Heart right ventricle (tissue), 16 donors: ENCODE measurements around the gene CBFA2T2. TPM values are rescaled to one million over a fixed set of nuclear protein-coding genes. Genes with fewer than 3 reads are reported as not detected.
A peak's percentile ranks its signal among the peaks of the same experiment; 100 is the strongest.
"Not testable (repeated sequence)": the region's sequence is repeated elsewhere in the genome, so short reads cannot be mapped to it uniquely, and the experiment has no call there.

Experiments
- ATAC-seq, 8 donors: fragments of 200-7000 bp; cut with Tn5 transposase; one replicate each; pipeline ENCODE4 v1.9.1; 2020; ENCODE audit warnings: mild to moderate bottlenecking in 8 of 8, moderate library complexity in 8 of 8, moderate number of reproducible peaks in 1 of 8
- DNase-seq, 2 donors: peaks; one replicate each; pipeline ENCODE4 v3.0.0-alpha.2; 2020
- H3K27ac ChIP-seq, 10 donors: fragments of 200-600 bp; sonication (generic) in 2 of 10; one replicate each; pipeline versions ENCODE4 v1.5.0 to v1.8.0; 2020 to 2022; ENCODE audit warnings: mild to moderate bottlenecking in 3 of 10
- H3K27me3 ChIP-seq, 7 donors: fragments of 200-600 bp; one replicate each; pipeline ENCODE4 v1.8.0; 2021 to 2022; ENCODE audit warnings: mild to moderate bottlenecking in 2 of 7
- H3K36me3 ChIP-seq, 9 donors: fragments of 200-600 bp; sonication (generic) in 1 of 9; one replicate each; pipeline versions ENCODE4 v1.5.0 to v1.8.0; 2020 to 2022; ENCODE audit warnings: mild to moderate bottlenecking in 2 of 9
- H3K4me1 ChIP-seq, 9 donors: fragments of 200-600 bp; sonication (generic) in 1 of 9; one replicate each; pipeline versions ENCODE4 v1.5.0 to v1.8.0; 2020 to 2022; ENCODE audit warnings: mild to moderate bottlenecking in 4 of 9
- H3K4me3 ChIP-seq, 10 donors: fragments of 200-600 bp; sonication (generic) in 2 of 10; one replicate each; pipeline versions ENCODE4 v1.5.0 to v1.8.0; 2020 to 2022; ENCODE audit warnings: mild to moderate bottlenecking in 7 of 10, moderate library complexity in 2 of 10
- H3K9me3 ChIP-seq, 11 donors: fragments of 200-600 bp in 10 of 11; sonication (generic) in 2 of 11; one replicate each; pipeline versions ENCODE4 v1.5.0 to v1.8.0; 2013 to 2022; ENCODE audit warnings: mild to moderate bottlenecking in 2 of 11, control low read depth in 1 of 11, moderate library complexity in 1 of 11
- CTCF ChIP-seq, 9 donors: fragments of 200-600 bp; sonication (generic) in 2 of 9; IDR thresholded peaks; one replicate each; pipeline versions ENCODE4 v1.5.0 to v1.8.0; 2021 to 2022; ENCODE audit warnings: antibody characterized with exemption in 9 of 9, mild to moderate bottlenecking in 5 of 9, moderate library complexity in 1 of 9
- WGBS, 2 donors: extraction: QIAGEN DNeasy Blood & Tissue Kit; methylation state at CpG; one replicate each; pipeline ENCODE4 v1.1.7; 2013; ENCODE audit warnings: inconsistent platforms in 1 of 2; 5-methylcytosine and 5-hydroxymethylcytosine counted together
- intact Hi-C, 10 donors: fragments of 100-400 bp; cut with DNase I; formaldehyde crosslinking; loops; one replicate each; pipeline versions ENCODE4 v1.11.1 to v1.14.2; 2022
- polyA plus RNA-seq, 2 donors: library from polyadenylated mRNA; stranded (reverse); fragments of 200-250 nt; gene quantifications; one replicate each; pipeline ENCODE4 v1.2.3, GENCODE V29; 2013
- total RNA-seq, 10 donors: library from RNA; stranded (reverse); fragmentation: NEBNext Ultra II Directional in 3 of 10; extraction: Animal tissue kit (Norgen Biotek cat#: 25700) in 3 of 10; gene quantifications; one replicate each; pipeline versions ENCODE4 v1.2.1 to v1.2.4, GENCODE V29; 2021 to 2023
- donor health status: Arrhythmogenic right ventricular cardiomyopathy.
- donor health status: ischemic (EF 13 %, LVEDD 7.1; RV severe dilation, severe dysfunction).
- donor health status: healthy with polysubstance abuse.
- donor health status: DM: no; HTN: yes; CAD: no.
- donor health status: DM: no; HTN: no; CAD: no.
- donor health status: ischemic (EF 25% LVEDD 6.9; RV normal size, moderate dysfunction).
- donor health status: ischemic (EF 25% LVEDD 5.7; RV mildly dilated, moderate dysfunction).
- donor health status: healthy.
- donor health status: DM: yes; HTN: yes; CAD: no.
- donor health status: Ischemic cardiomyopathy.
- donor health status: ischemic (EF 35%, LVEDD 5.7; RV mildly dilated, moderate dysfunction).
- donor health status: nonischemic (EF 11% LVEDD 7.7; RV severe dilation, severe dysfunction).
- donor health status: DM: yes; HTN: yes; CAD: no.
- donor health status: PGD.
- donor health status: ischemic (EF 29% LVEDD 5.4; RV normal size, mild dysfunction).
- donor health status: nonischemic (EF 23%, LVEDD 6.1; RV moderate dilation, normal function).

The CBFA2T2 gene
- total and polyA plus RNA-seq, 12 donors: 3.5 to 13.3 (median 11.3) TPM

GRCh38 chr20:33493076-33493766 lies 3.3 kb downstream of the CBFA2T2 start:
- peaks cover 3 to 31% (median 23%) of the 10 kb centered on the region in 9 donors for H3K4me1 ChIP-seq
- no peak overlapping the region for H3K4me3 ChIP-seq
- TF ChIP-seq CTCF (IDR thresholded peaks at IDR 0.05): no peak
- no peak for DNase-seq
- intact Hi-C loops: no loop called here
- no peak for ATAC-seq
- H3K27me3 ChIP-seq: no peaks in the 10 kb centered on the region
- peaks cover 0 to 14% (median 0%) of the 10 kb centered on the region in 9 donors for H3K36me3 ChIP-seq
- 92 to 96% methylated on average over 15 of the region's 15 CpGs for WGBS, 2 donors
- no peak overlapping the region for H3K27ac ChIP-seq
- no peaks in the 10 kb centered on the region for H3K9me3 ChIP-seq

- H3K27me3 ChIP-seq, intact Hi-C loops, H3K27ac ChIP-seq, DNase-seq, H3K4me3 ChIP-seq, ATAC-seq, H3K9me3 ChIP-seq: not testable (repeated sequence)
- Histone ChIP-seq H3K4me1 (peaks cover 0 to 43% (median 21%) of the 10 kb centered on the region in 9 donors), H3K36me3 (peaks cover 0 to 14% (median 0%) of the 10 kb centered on the region in 9 donors)
- 73 to 79% methylated on average over 6 of the region's 6 CpGs for WGBS, 2 donors
Observed at GRCh38 chr20:33496776-33497175, 6.9 kb downstream of the CBFA2T2 start.

- no peak for TF ChIP-seq CTCF (IDR thresholded peaks at IDR 0.05)
- no peaks in the 10 kb centered on the region for H3K9me3 ChIP-seq
- 68 to 74% methylated on average over 3 of the region's 3 CpGs for WGBS, 2 donors
- ATAC-seq (no peak), DNase-seq (no peak)
- H3K27me3 ChIP-seq: no peaks in the 10 kb centered on the region
- H3K27ac ChIP-seq: no peak overlapping the region
- H3K4me1 ChIP-seq: peaks cover 0 to 40% (median 18%) of the 10 kb centered on the region in 9 donors
- no peak overlapping the region for H3K4me3 ChIP-seq
- intact Hi-C loops: no loop called here
- H3K36me3 ChIP-seq: peaks cover 0 to 3% (median 0%) of the 10 kb centered on the region in 9 donors
Observed at GRCh38 chr20:33499355-33499754, 9.5 kb downstream of the CBFA2T2 start.

- H3K4me1 ChIP-seq: peaks cover 0 to 37% (median 18%) of the 10 kb centered on the region in 9 donors
- H3K9me3 ChIP-seq: no peaks in the 10 kb centered on the region
- H3K27ac ChIP-seq: peak overlapping the region in 1 of 10 donors; percentile 27
- ATAC-seq (no peak), DNase-seq (no peak)
- H3K27me3 ChIP-seq: no peaks in the 10 kb centered on the region
- peaks cover 0 to under 1% (median 0%) of the 10 kb centered on the region in 9 donors for H3K36me3 ChIP-seq
- no peak for TF ChIP-seq CTCF (IDR thresholded peaks at IDR 0.05)
- intact Hi-C loops: no loop called here
- H3K4me3 ChIP-seq: no peak overlapping the region
- WGBS, 2 donors: 62 to 68% methylated on average over 2 of the region's 2 CpGs
Observed at GRCh38 chr20:33501000-33501399, 11.1 kb downstream of the CBFA2T2 start.

- H3K27ac ChIP-seq: no peak overlapping the region
- no peak for TF ChIP-seq CTCF (IDR thresholded peaks at IDR 0.05)
- WGBS, 2 donors: 98 to 99% methylated on average over 6 of the region's 6 CpGs
- DNase-seq (no peak), ATAC-seq (no peak)
- H3K9me3 ChIP-seq: no peaks in the 10 kb centered on the region
- H3K27me3 ChIP-seq: no peaks in the 10 kb centered on the region
- intact Hi-C loops: no loop called here
- H3K4me1 ChIP-seq: peaks cover 0 to 44% (median 14%) of the 10 kb centered on the region in 9 donors
- no peaks in the 10 kb centered on the region for H3K36me3 ChIP-seq
- no peak overlapping the region for H3K4me3 ChIP-seq
Observed at GRCh38 chr20:33503564-33503963, 13.7 kb downstream of the CBFA2T2 start.
